ENCODE results near the gene NEUROD1.
"Not testable (repeated sequence)": the region's sequence is repeated elsewhere in the genome, so short reads cannot be mapped to it uniquely, and the experiment has no call there.

Gene NEUROD1

GRCh38 chr2:181680055-181680936 is at the start of gene NEUROD1:
Gene NEUROD1 (minus strand): TSS chr2:181680517. CDS start chr2:181678860, 1,657 bp downstream.
- peaks cover 0 to 5% of the 10 kb centered on the region in 2 donors for H3K9me3 ChIP-seq (ENCODE audit: control insufficient read depth in 2 of 2, low read length in 2 of 2)
- H3K27me3 ChIP-seq (ENCODE audit: control insufficient read depth in 2 of 2, insufficient read depth in 2 of 2, low read length in 2 of 2): peaks cover 63 to 67% of the 10 kb centered on the region in 2 donors
- no peaks in the 10 kb centered on the region for H3K36me3 ChIP-seq (ENCODE audit: control insufficient read depth in 2 of 2, insufficient read depth in 2 of 2, low read length in 2 of 2)
- no peak within 1 kb of the TSS for H3K27ac ChIP-seq (ENCODE audit: low read depth in 2 of 2, low read length in 2 of 2)
- peaks cover 0 to 2% of the 10 kb centered on the region in 2 donors for H3K4me1 ChIP-seq (ENCODE audit: control insufficient read depth in 2 of 2, insufficient read depth in 2 of 2, low read length in 2 of 2)
- peak within 1 kb of the TSS; percentile 11 to 22 for H3K4me3 ChIP-seq (ENCODE audit: low read length in 2 of 2)
- no peak within 1 kb of the TSS for H3K9ac ChIP-seq (ENCODE audit: low read depth in 1 of 2, low read length in 2 of 2)

GRCh38 chr2:181725476-181725875 is 45.2 kb upstream of the NEUROD1 start:
- H3K4me1 ChIP-seq (ENCODE audit: control insufficient read depth in 2 of 2, insufficient read depth in 2 of 2, low read length in 2 of 2): no peaks in the 10 kb centered on the region
- H3K36me3 ChIP-seq (ENCODE audit: control insufficient read depth in 2 of 2, insufficient read depth in 2 of 2, low read length in 2 of 2): no peaks in the 10 kb centered on the region
- no peak overlapping the region for H3K27ac ChIP-seq (ENCODE audit: low read depth in 2 of 2, low read length in 2 of 2)
- H3K9me3 ChIP-seq (ENCODE audit: control insufficient read depth in 2 of 2, low read length in 2 of 2): no peaks in the 10 kb centered on the region
- H3K27me3 ChIP-seq (ENCODE audit: control insufficient read depth in 2 of 2, insufficient read depth in 2 of 2, low read length in 2 of 2): no peaks in the 10 kb centered on the region
- no peak overlapping the region for H3K9ac ChIP-seq (ENCODE audit: low read depth in 1 of 2, low read length in 2 of 2)
- no peak overlapping the region for H3K4me3 ChIP-seq (ENCODE audit: low read length in 2 of 2)

- H3K9ac ChIP-seq (ENCODE audit: low read depth in 1 of 2, low read length in 2 of 2): no peak overlapping the region
- no peaks in the 10 kb centered on the region for H3K27me3 ChIP-seq (ENCODE audit: control insufficient read depth in 2 of 2, insufficient read depth in 2 of 2, low read length in 2 of 2)
- H3K27ac ChIP-seq (ENCODE audit: low read depth in 2 of 2, low read length in 2 of 2): no peak overlapping the region
- no peaks in the 10 kb centered on the region for H3K4me1 ChIP-seq (ENCODE audit: control insufficient read depth in 2 of 2, insufficient read depth in 2 of 2, low read length in 2 of 2)
- no peak overlapping the region for H3K4me3 ChIP-seq (ENCODE audit: low read length in 2 of 2)
- H3K36me3 ChIP-seq (ENCODE audit: control insufficient read depth in 2 of 2, insufficient read depth in 2 of 2, low read length in 2 of 2): no peaks in the 10 kb centered on the region
- no peaks in the 10 kb centered on the region for H3K9me3 ChIP-seq (ENCODE audit: control insufficient read depth in 2 of 2, low read length in 2 of 2)
Observed at GRCh38 chr2:181724662-181725061, 44.3 kb upstream of the NEUROD1 start.

- H3K4me1 ChIP-seq (ENCODE audit: control insufficient read depth in 2 of 2, insufficient read depth in 2 of 2, low read length in 2 of 2): no peaks in the 10 kb centered on the region
- H3K27ac ChIP-seq (ENCODE audit: low read depth in 2 of 2, low read length in 2 of 2): no peak overlapping the region
- H3K27me3 ChIP-seq (ENCODE audit: control insufficient read depth in 2 of 2, insufficient read depth in 2 of 2, low read length in 2 of 2): no peaks in the 10 kb centered on the region
Observed at GRCh38 chr2:181723731-181724130, 43.4 kb upstream of the NEUROD1 start.

GRCh38 chr2:181715033-181715630 is 34.8 kb upstream of the NEUROD1 start:
- Histone ChIP-seq H3K27me3 (ENCODE audit: control insufficient read depth in 2 of 2, insufficient read depth in 2 of 2, low read length in 2 of 2) (no peaks in the 10 kb centered on the region), H3K4me1 (ENCODE audit: control insufficient read depth in 2 of 2, insufficient read depth in 2 of 2, low read length in 2 of 2) (no peaks in the 10 kb centered on the region), H3K4me3 (ENCODE audit: low read length in 2 of 2) (no peak overlapping the region), H3K36me3 (ENCODE audit: control insufficient read depth in 2 of 2, insufficient read depth in 2 of 2, low read length in 2 of 2) (no peaks in the 10 kb centered on the region), H3K9ac (ENCODE audit: low read depth in 1 of 2, low read length in 2 of 2) (no peak overlapping the region), H3K9me3 (ENCODE audit: control insufficient read depth in 2 of 2, low read length in 2 of 2) (no peaks in the 10 kb centered on the region), H3K27ac (ENCODE audit: low read depth in 2 of 2, low read length in 2 of 2) (no peak overlapping the region)

More at GRCh38 chr2:181723731-181724130, 43.4 kb upstream of the NEUROD1 start:
- Histone ChIP-seq H3K36me3 (ENCODE audit: control insufficient read depth in 2 of 2, insufficient read depth in 2 of 2, low read length in 2 of 2) (no peaks in the 10 kb centered on the region), H3K9me3 (ENCODE audit: control insufficient read depth in 2 of 2, low read length in 2 of 2) (no peaks in the 10 kb centered on the region), H3K4me3 (ENCODE audit: low read length in 2 of 2) (no peak overlapping the region), H3K9ac (ENCODE audit: low read depth in 1 of 2, low read length in 2 of 2) (no peak overlapping the region)

- H3K4me1 ChIP-seq (ENCODE audit: control insufficient read depth in 2 of 2, insufficient read depth in 2 of 2, low read length in 2 of 2); H3K27me3 ChIP-seq (ENCODE audit: control insufficient read depth in 2 of 2, insufficient read depth in 2 of 2, low read length in 2 of 2); H3K9ac ChIP-seq (ENCODE audit: low read depth in 1 of 2, low read length in 2 of 2); H3K27ac ChIP-seq (ENCODE audit: low read depth in 2 of 2, low read length in 2 of 2); H3K36me3 ChIP-seq (ENCODE audit: control insufficient read depth in 2 of 2, insufficient read depth in 2 of 2, low read length in 2 of 2); H3K9me3 ChIP-seq (ENCODE audit: control insufficient read depth in 2 of 2, low read length in 2 of 2); H3K4me3 ChIP-seq (ENCODE audit: low read length in 2 of 2): not testable (repeated sequence)
Observed at GRCh38 chr2:181711051-181711450, 30.7 kb upstream of the NEUROD1 start.

GRCh38 chr2:181702519-181702918 is 22.2 kb upstream of the NEUROD1 start:
- H3K36me3 ChIP-seq (ENCODE audit: control insufficient read depth in 2 of 2, insufficient read depth in 2 of 2, low read length in 2 of 2); H3K27me3 ChIP-seq (ENCODE audit: control insufficient read depth in 2 of 2, insufficient read depth in 2 of 2, low read length in 2 of 2); H3K9me3 ChIP-seq (ENCODE audit: control insufficient read depth in 2 of 2, low read length in 2 of 2); H3K9ac ChIP-seq (ENCODE audit: low read depth in 1 of 2, low read length in 2 of 2); H3K4me1 ChIP-seq (ENCODE audit: control insufficient read depth in 2 of 2, insufficient read depth in 2 of 2, low read length in 2 of 2); H3K4me3 ChIP-seq (ENCODE audit: low read length in 2 of 2); H3K27ac ChIP-seq (ENCODE audit: low read depth in 2 of 2, low read length in 2 of 2): not testable (repeated sequence)

GRCh38 chr2:181698223-181698622 is 17.9 kb upstream of the NEUROD1 start:
- Histone ChIP-seq H3K9ac (ENCODE audit: low read depth in 1 of 2, low read length in 2 of 2) (no peak overlapping the region), H3K36me3 (ENCODE audit: control insufficient read depth in 2 of 2, insufficient read depth in 2 of 2, low read length in 2 of 2) (no peaks in the 10 kb centered on the region), H3K27ac (ENCODE audit: low read depth in 2 of 2, low read length in 2 of 2) (no peak overlapping the region), H3K4me1 (ENCODE audit: control insufficient read depth in 2 of 2, insufficient read depth in 2 of 2, low read length in 2 of 2) (no peaks in the 10 kb centered on the region), H3K9me3 (ENCODE audit: control insufficient read depth in 2 of 2, low read length in 2 of 2) (no peaks in the 10 kb centered on the region), H3K4me3 (ENCODE audit: low read length in 2 of 2) (no peak overlapping the region), H3K27me3 (ENCODE audit: control insufficient read depth in 2 of 2, insufficient read depth in 2 of 2, low read length in 2 of 2) (no peaks in the 10 kb centered on the region)

GRCh38 chr2:181697571-181697970 is 17.3 kb upstream of the NEUROD1 start:
- no peaks in the 10 kb centered on the region for H3K36me3 ChIP-seq (ENCODE audit: control insufficient read depth in 2 of 2, insufficient read depth in 2 of 2, low read length in 2 of 2)
- no peak overlapping the region for H3K4me3 ChIP-seq (ENCODE audit: low read length in 2 of 2)
- H3K9ac ChIP-seq (ENCODE audit: low read depth in 1 of 2, low read length in 2 of 2): no peak overlapping the region
- H3K27ac ChIP-seq (ENCODE audit: low read depth in 2 of 2, low read length in 2 of 2): no peak overlapping the region
- H3K9me3 ChIP-seq (ENCODE audit: control insufficient read depth in 2 of 2, low read length in 2 of 2): no peaks in the 10 kb centered on the region
- H3K4me1 ChIP-seq (ENCODE audit: control insufficient read depth in 2 of 2, insufficient read depth in 2 of 2, low read length in 2 of 2): no peaks in the 10 kb centered on the region
- no peaks in the 10 kb centered on the region for H3K27me3 ChIP-seq (ENCODE audit: control insufficient read depth in 2 of 2, insufficient read depth in 2 of 2, low read length in 2 of 2)

GRCh38 chr2:181697126-181697525 is 16.8 kb upstream of the NEUROD1 start:
- H3K4me3 ChIP-seq (ENCODE audit: low read length in 2 of 2): no peak overlapping the region
- no peaks in the 10 kb centered on the region for H3K36me3 ChIP-seq (ENCODE audit: control insufficient read depth in 2 of 2, insufficient read depth in 2 of 2, low read length in 2 of 2)
- H3K9ac ChIP-seq (ENCODE audit: low read depth in 1 of 2, low read length in 2 of 2): no peak overlapping the region
- H3K9me3 ChIP-seq (ENCODE audit: control insufficient read depth in 2 of 2, low read length in 2 of 2): no peaks in the 10 kb centered on the region
- H3K27ac ChIP-seq (ENCODE audit: low read depth in 2 of 2, low read length in 2 of 2): no peak overlapping the region
- no peaks in the 10 kb centered on the region for H3K27me3 ChIP-seq (ENCODE audit: control insufficient read depth in 2 of 2, insufficient read depth in 2 of 2, low read length in 2 of 2)
- no peaks in the 10 kb centered on the region for H3K4me1 ChIP-seq (ENCODE audit: control insufficient read depth in 2 of 2, insufficient read depth in 2 of 2, low read length in 2 of 2)

Measured in mucosa of rectum (tissue), 2 donors.